Stimulated activated CD8-positive, alpha-beta memory T cell treated with anti-CD3 and anti-CD28 coated beads, Interleukin-15, amount 100 ng/mL, for 24 hours (primary cell): Measurements from ENCODE around the gene TRERF1.
A peak's percentile ranks its signal among the peaks of the same experiment; 100 is the strongest.
"Not testable (repeated sequence)": the region's sequence is repeated elsewhere in the genome, so short reads cannot be mapped to it uniquely, and the experiment has no call there.

Source experiments
- DNase-seq: peaks from one replicate; pipeline ENCODE4 v3.0.0-alpha.2; 2020; ENCODE audit warnings: low read depth

Gene TRERF1

DNA sequence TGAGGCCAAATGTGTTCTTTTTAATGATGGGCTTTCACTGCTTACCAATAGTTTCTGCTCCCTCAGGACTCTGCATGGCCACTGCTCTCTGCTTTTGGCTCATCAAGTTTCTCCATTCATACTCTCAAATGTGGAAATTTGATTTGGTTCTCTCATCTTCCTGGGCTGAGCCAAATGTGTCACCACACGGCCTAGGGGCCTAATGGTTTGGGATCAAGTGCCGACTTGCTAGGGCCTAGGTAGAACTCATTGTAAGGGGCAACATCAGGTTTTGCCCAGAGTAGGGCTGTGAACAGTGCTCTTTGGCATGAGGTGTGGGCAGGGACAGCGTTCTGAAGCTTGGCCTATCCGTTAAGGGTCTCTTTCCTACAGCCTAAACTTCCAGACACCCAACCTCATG lies 230.2 kb downstream of the TRERF1 start:
- DNase-seq = no peak

DNA sequence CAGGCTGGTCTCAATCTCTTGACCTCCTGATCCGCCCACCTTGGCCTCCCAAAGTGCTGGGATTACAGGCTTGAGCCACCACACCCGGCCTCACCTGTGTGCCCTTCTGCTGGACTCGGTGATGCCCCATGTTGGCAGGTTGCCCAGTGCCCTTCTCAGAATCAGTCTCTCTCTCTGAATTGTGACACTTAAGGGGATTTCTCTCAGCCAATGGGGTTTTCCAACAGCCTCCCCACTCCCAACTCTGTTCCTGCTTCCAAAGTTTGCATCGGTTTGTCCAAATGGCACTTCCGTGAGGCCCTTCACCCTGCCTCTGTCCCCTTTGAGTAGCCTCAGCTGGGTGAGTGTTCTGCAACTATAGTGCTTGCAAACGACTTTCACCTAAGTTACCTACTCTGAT lies 230.9 kb downstream of the TRERF1 start:
- DNase-seq = no peak

DNA sequence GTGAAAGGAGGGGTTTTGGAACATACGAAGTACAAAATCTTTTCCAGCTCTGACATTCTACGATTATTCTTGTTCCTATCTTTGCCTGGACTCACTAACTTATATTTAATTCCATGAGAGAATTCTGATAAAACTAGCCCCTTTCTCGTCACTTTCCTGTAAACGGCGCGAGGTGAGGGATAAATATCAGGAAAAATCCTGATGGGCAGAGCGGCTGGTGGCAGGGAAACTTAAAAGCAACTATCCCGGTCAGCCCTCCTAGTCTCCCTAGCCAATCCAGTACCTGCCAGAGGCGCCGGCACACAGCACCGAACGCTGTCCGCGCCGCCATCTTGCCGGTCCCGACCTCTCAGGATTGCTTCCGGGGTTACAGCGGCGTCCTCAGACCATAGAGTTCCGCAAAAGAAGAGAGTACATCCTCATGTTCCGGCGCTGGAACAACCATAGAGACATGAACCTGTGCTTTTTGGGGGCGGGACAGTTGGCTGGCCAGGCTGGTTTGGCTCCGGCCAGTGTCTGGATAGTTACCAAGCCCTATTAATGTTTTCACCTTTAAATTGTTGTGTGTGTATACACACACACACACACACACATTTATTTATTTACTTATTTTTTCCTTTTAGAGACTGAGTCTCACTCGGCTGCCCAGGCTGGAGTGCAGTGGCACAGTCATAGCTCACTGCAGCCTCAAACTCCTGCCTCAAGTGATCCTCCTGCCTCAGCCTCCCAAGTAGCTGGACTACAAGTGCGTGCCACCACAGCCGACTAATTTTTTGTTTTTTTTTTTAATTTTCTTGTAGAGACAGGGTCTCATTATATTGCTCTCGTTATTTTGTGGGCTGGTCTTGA lies 234.0 kb downstream of the TRERF1 start, which contains the start of gene MRPS10:
TSS of gene MRPS10 (minus strand) at position 343 of the 849 bp plus-strand sequence. CDS start at position 331, 12 bp downstream.
- peak; percentile 71 for DNase-seq

DNA sequence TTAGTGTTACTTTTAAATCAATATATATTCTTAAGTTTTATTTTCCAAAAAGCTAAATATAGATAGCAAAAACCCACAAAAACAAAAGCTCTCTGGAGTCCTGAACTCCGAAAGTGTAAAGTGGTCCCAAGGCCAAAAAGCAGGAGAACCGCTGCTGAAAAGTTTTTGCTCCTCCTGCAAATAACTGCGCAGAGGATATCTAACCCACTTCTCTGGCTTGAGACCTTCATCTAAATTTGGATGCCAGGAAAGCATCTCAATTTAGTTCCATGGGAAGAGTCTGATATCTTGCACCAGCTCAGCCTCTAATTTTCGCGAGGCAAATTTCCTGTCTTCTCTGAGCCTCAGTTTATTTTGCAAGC lies 234.6 kb downstream of the TRERF1 start:
- DNase-seq = no peak

DNA sequence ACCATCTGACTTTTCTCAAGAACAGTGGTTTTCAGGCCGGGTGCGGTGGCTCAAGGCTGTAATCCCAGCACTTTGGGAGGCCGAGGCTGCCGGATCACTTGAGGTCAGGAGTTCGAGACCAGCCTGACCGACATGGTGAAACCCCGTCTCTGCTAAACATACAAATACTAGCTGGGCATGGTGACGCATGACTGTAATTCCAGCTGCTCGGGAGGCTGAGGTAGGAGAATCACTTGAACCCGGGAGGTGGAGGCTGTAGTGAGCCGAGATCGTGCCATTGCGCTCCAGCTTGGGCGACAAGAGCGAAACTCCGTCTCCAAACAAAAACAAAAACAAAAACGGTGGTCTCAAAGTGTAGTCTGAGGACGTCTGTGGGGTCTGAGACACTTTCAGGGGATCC lies 235.2 kb downstream of the TRERF1 start:
- not testable (repeated sequence) for DNase-seq

DNA sequence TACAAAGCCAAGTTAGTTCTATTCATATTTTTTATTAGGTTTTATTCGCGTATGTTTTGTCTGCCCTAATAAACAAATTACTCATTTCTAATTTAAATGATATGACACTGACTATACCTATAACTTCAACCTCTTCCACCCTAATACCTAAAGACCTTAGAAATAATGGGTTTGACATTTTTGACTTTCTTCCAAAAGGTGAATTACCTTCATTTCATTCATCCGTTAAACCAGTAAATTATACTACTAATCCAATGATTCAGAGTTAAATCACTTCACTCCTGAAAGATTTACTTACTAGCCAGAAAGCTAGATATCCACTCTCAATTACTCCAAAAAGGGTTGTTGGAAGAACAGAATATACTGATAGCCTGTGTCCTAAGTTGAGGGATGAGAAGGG lies 239.3 kb downstream of the TRERF1 start:
- DNase-seq = no peak

DNA sequence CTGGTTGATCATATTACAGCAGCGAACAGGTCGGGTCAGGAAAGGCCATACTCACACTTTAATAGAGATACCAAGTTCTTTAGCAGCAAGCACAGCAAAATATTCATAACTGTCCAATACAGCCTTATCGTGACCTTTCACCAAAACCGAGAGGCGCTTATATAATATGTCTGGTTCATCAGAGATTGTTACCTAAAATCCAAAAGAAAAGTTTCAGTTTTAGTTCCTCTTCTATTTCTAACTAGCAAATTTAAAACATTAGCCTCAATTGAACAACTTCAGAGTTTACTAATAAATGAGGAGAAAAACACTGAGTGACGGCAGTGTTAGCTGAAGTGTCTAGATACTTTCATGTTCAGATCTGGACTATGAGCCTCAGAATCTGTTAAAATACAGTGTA lies 240.0 kb downstream of the TRERF1 start:
- no peak for DNase-seq

DNA sequence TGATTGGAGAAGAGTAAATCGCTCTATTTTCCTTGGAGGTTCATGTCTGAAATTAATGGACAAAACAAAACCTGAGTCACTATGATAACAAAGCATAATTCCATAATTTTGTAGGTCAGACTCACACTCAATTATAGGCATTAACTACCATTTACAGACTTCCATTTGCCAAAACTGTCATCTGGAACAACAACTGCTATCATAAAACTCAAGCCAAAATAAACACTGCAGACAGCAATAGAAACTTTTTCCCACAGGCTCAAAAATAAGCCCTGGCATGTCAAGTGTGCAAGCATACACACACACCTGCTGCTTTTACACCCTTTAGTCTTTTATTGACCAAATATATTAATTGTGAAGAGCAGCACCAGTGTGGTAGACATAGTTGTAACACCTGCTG lies 241.2 kb downstream of the TRERF1 start:
- no peak for DNase-seq

DNA sequence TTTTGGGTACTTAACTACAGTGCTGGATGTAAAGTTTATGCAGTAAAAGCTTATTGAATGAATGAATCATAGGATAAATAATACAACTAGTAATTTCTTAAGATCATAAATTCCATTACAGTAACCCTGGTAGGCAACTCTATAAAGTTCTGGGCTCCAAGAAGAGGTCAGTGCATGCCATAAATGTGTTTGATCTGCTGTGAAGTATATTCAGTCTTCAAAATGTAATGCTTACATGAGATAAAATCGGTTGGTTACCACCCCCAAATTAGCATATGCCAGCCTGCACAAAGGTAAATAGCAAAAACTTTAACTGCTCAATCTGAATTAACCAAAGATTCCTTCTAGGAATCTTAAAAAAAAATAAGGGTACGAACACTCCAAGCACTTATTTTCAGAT lies 244.2 kb downstream of the TRERF1 start:
- DNase-seq = not testable (repeated sequence)

DNA sequence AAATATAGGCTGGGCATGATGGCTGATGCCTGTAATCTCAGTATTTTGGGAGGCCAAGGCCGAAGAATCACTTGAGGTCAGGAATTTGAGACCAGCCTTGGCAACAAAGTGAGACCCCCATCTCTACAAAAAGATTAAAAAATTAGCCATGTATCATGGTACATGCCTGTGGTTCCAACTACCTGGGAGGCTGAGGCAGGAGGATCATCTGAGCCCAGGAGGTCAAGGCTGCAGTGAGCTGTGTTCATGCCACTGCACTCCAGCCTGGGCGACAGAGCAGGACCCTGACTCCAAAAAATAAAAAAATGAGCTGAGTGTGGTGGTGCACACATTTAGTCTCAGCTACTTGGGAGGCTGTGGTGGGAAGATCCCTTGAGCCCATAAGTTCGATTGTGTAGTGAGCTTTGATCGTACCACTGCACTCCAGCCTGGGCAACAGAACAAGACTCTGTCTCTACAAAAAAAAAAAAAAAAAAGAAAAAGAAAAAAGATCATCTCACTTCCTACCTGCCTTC lies 246.9 kb downstream of the TRERF1 start:
- no peak for DNase-seq

DNA sequence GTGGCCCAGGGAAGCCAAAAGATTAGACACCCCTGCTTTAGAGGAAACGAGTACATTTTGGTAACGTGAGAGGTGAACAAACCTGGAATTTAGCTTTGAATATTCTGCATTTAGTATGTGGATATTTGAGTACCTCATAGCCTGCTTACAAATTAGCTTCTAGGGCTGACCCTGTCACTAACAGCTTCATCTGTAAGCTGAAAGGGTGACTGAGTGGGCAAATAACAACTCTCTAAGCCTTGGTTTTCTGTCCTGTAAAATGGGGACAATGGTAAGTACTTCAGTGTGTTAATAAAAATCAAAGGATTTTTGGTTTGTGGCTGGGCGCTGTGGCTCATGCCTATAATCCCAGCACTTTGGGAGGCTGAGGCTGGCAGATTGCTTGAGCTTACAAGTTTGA lies 248.5 kb downstream of the TRERF1 start:
- DNase-seq = no peak

DNA sequence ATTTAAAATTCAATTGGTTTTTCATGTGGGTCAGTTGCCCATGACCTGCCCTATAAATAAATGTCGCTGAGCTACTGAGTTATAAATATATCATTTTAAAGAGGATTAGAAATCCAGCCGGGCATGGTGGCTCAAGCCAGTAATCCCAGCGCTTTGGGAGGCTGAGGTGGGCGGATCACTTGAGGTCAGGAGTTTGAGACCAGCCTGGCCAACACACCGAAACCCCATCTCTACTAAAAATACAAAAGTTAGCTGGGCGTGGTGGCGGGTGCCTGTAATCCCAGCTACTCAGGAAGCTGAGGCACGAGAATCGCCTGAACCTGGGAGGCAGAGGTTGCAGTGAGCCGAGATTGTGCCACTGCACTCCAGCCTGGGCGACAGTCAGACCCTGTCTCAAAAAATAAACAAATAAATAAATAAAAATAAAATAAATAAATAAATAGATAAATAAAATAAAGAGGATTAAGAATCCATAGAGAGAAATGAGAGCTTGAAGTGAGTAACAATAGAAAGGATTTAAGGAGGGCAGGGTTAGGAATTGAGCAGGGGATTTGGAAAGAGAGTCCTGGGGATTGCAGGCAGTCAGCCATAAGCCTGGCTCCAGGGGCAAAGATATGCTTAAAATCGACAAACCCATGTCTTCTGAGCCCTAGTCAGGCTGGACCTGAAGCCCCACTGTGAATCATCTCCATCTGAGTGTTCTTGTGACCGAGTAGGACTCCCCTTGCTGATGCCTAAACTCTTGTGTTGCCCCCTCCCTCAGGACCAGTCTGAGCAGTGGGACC lies 249.4 kb downstream of the TRERF1 start:
- DNase-seq = not testable (repeated sequence)

DNA sequence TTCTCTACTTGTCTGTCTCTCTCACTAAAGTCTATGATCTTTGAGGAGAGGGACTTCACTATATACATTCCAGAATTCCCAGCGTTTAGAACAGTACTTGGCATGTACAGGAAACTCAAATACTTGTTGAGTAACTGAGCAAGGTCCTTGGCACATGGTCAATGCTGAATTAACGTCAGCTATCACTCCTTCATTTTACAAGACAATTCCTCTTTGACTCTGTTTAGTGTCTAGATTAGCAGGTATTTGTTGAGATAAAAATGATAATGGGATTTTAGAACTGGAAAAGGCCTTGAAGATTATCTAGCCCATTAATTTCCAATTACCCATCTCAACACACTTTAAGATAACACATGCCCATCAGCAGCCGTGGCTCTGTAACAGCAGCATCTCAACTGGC lies 250.3 kb downstream of the TRERF1 start:
- DNase-seq = no peak

DNA sequence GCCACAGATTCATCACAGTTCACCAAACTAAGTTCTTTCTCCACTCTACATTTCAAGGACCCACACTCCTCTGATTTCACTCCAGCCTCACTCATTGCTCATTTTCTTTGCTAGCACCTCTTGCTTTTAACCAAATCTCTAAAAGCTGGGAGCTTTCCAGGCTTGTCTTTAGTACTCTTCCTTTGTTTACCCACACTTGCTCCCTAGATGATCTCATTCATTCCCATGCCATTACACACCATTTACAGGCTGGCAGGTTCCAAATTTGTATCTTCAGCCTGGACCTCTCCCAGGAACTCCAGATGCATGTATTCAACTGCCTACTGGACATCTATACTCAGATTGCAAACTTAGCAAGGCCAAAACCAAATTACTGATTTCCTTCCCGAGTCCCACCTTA lies 251.7 kb downstream of the TRERF1 start:
- DNase-seq = no peak

DNA sequence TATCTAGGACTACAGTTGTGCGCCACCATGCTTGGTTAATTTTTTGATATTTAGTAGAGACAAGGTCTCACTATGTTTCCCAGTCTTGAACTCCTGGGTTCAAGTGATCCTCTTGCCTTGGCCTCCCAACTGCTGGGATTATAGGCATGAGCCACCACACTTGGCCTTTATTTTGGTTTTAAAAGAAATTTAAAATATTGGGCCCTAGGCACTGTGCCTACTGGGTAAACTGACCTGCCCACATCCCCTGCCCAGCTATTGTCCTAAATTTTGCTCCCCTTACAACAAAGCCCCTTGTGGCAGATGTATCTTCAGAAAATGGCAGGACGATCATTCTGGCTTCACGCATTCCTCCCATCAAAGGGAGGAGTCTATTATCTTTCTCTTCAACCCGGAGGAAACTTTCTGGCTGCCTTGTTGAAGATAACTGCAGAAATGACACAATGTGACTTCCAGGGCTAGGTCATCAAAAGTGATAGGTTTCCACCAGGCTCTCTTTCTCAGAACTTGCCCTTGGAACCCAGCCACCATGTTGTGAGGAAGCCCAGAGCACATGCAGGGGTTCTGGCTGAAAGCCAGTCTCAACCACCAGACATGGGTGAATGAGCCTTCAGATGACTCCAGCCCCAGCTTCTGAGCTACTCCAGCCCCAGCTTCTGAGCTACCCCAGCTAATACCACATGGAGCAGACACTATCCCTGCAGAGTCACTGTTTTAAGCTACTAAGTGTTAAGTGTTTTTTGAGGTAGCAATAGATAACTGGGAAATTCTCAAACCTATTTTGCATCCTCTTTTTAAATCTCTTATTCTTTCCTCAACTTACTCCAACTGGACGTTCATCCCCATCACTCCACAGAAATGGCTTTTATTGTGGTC lies 252.4 kb downstream of the TRERF1 start:
- DNase-seq = no peak

DNA sequence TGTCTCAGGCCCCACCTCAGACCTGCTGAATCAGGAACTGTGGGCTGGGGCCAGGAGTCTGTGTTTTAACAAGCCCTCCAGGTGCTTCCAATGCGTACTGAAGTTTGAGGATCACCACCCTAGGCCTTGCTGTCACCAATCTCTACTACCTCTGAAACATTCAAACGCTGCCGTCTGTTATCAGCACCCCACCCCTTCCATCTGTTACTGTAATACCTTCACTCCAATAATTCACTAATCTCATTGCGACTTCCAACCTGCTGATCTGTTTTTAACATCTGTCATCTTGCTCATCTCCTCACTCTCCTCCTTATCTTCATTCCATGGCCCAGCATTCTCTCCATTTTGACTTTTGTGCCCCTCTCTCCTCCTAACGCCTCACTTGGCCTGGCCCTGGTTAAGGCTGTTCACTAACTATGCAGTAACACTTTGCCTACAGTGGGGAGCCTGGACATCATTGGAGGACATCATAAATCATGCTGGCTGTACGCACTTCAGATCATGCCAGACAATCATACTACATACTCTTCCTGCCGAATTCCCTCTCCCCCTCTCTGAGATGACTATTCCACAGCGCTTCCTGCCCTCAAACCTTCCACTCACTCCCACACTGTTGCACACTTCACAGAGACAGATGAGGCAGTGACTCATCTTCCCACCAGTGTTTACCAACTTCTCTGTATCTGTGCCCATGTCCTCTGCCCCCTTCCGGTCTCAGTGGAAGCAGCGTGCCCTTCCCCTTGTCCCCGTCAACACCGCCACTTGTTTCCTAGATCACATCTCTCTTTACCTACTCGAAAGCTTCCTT lies 254.0 kb downstream of the TRERF1 start:
- no peak for DNase-seq

DNA sequence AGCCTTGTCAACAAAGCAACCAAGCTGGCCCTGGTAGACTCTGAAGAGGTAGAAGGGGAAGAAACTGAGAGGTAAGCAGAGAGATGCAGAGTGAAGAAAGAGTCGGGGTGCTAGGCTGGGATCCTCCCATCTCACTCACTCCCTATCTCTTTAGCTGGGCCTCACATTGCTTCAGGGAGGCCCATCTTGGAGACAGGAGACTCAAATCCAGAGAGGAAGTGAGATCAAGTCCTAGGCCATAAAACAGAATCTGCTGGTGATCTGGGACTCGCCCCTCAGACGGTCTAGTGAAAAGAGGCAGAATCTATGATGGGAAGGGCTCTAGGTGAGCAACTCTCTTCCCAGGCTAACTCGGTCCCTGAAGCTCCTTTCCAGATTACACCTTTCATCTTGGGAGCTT lies 256.3 kb downstream of the TRERF1 start:
- no peak for DNase-seq

DNA sequence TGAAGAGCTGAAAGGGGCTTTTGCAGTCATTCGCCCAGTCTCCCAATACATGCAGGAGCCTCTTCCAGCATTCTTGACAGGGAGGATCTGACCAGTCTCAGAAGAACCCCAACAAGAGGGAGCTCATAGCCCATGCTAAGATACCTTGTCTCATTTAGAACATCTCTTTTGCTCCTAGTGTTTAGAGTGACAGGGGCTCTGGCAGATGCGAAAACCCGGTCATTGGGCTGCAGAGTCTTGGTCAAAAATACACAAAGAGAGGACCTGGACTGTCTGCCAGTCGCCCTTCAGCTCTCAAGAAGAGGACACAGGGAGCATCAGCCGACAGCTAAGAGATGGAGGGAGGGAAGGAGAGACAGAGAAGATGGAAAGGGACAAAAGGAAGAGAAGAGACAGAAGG lies 257.7 kb downstream of the TRERF1 start:
- DNase-seq = no peak

DNA sequence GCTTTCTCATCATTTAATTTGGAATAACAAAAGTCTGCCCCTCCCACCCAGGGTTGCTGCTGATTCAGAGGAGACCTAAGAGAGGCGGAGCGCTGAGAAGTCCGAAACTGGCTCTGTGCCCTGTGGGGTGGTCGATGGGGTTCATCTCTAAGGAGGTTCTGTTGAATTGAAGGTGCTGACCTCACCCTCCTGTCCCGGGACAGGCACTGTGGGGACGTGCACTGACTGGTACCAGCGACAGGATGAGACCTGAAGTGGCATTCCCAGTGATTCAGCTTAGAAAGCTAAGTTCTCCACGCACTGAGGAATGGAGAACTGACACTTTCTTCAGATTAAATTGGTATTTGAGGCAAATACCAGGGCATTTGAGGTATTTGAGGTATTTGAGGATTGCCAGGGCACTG lies 258.2 kb downstream of the TRERF1 start:
- no peak for DNase-seq

DNA sequence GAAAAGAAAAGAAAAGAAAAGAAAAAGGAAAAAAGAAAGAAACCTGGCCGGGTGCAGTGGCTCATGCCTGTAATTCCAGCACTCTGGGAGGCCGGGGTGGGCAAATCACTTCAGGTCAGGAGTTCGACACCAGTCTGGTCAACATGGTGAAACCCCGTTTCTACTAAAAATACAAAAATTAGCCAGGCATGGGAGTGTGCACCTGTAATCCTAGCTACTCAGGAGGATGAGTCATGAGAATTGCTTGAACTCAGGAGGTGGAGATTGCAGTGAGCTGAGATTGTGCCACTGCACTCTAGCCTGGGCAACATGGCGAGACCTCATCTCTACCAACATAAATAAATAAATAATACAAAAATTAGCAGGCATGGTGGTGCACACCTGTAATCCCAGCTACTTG lies 259.3 kb downstream of the TRERF1 start:
- DNase-seq = not testable (repeated sequence)

DNA sequence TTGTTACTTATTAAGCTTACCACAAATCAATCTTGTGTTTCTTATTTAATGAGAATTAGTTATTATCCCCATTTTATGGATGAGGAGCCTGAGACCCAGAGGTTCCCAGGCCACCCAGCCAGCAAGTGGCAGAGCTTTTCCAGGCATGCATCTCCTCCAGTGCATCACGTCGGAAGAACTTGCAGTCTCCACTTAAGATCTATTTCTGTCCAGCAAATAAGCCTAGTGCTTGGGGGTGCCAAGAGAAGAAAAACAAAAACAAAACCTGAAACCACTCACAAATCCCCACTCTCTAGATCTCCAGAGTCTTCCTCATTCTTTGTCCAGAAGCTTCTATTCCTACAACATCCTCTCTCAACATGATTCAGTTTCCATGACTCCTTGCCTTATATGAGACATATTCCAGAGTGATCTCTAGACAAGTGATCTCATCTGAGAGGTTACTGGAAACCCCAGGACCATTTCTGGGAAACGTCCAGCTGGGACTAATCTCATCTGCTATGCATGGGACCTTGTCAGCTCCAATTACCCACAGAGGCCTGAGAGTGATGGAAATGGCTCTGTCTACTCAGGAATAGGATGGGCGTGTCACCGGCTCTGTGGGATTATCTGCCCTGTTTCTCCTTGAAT lies 261.1 kb downstream of the TRERF1 start:
- DNase-seq = no peak
